Measurements from ENCODE around the gene XK.

- TF ChIP-seq CTCF (conservative IDR thresholded peaks at IDR 0.05; ENCODE audit: low read depth in 2 of 2), result no peak
- TF ChIP-seq CREB1 (CRISPR knock-in tag; IDR thresholded peaks at IDR 0.05; ENCODE audit: low read depth), result no peak
- no peak for TF ChIP-seq EZH2phosphoT487 (IDR thresholded peaks at IDR 0.05; ENCODE audit: unreplicated experiment)
- no peak for TF ChIP-seq POLR2AphosphoS5 (IDR thresholded peaks at IDR 0.05; ENCODE audit: low read depth)
- TF ChIP-seq REST (IDR thresholded peaks at IDR 0.05; ENCODE audit: unreplicated experiment), result no peak
Measured at GRCh38 chrX:37641859-37642258, 43.7 kb upstream of the XK start.

Data from GM23338 (cell line).